Umbilical cord (tissue), 2 donors: ENCODE data around the gene CREB3L2. TPM values are rescaled to one million over a fixed set of nuclear protein-coding genes. Genes with fewer than 3 reads are reported as not detected.

Experiments
- DNase-seq: peaks from one replicate; pipeline ENCODE4 v3.0.0-alpha.2; 2015; ENCODE audit warnings: low spot score
- total RNA-seq: library from RNA; depleted of rRNA; stranded (reverse); fragments of >200 nt; gene quantifications from one replicate; pipeline ENCODE4 v1.2.3, GENCODE V29; 2014; ENCODE audit warnings: low replicate concordance; ENCODE audit not compliant: insufficient read depth

Gene CREB3L2
- total RNA-seq, 1 donor from 2014 or later: 26.5 TPM

GRCh38 chr7:137878333-137878961 lies 123.4 kb downstream of the CREB3L2 start:
- DNase-seq: peak; percentile 98

- DNase-seq: no peak
These were observed 124.7 kb downstream of the CREB3L2 start for GRCh38 chr7:137877027-137877675.

GRCh38 chr7:137875746-137876145 lies 126.1 kb downstream of the CREB3L2 start:
- DNase-seq: no peak

- peak; percentile 87 for DNase-seq
These were observed 127.7 kb downstream of the CREB3L2 start for GRCh38 chr7:137873979-137874777.

GRCh38 chr7:137873524-137873923 lies 128.4 kb downstream of the CREB3L2 start:
- no peak for DNase-seq

- DNase-seq: no peak
These were observed 130.5 kb downstream of the CREB3L2 start for GRCh38 chr7:137871170-137871915.

GRCh38 chr7:137870684-137871083 lies 131.2 kb downstream of the CREB3L2 start:
- DNase-seq: no peak

GRCh38 chr7:137870078-137870477 lies 131.8 kb downstream of the CREB3L2 start:
- no peak for DNase-seq

- DNase-seq: no peak
These were observed 132.6 kb downstream of the CREB3L2 start for GRCh38 chr7:137869260-137869659.

GRCh38 chr7:137867289-137867688 lies 134.6 kb downstream of the CREB3L2 start:
- no peak for DNase-seq

GRCh38 chr7:137865764-137866163 lies 136.1 kb downstream of the CREB3L2 start:
- no peak for DNase-seq

GRCh38 chr7:137862964-137863363 lies 138.9 kb downstream of the CREB3L2 start:
- no peak for DNase-seq

- no peak for DNase-seq
These were observed 139.5 kb downstream of the CREB3L2 start for GRCh38 chr7:137862358-137862757.

GRCh38 chr7:137860542-137860941 lies 141.3 kb downstream of the CREB3L2 start:
- DNase-seq: no peak

GRCh38 chr7:137853053-137853452 lies 148.8 kb downstream of the CREB3L2 start:
- DNase-seq: no peak

GRCh38 chr7:137852108-137852507 lies 149.8 kb downstream of the CREB3L2 start:
- DNase-seq: no peak

GRCh38 chr7:137850972-137851945 lies 150.6 kb downstream of the CREB3L2 start:
- no peak for DNase-seq

GRCh38 chr7:137850571-137850970 lies 151.3 kb downstream of the CREB3L2 start:
- no peak for DNase-seq

- DNase-seq: no peak
These were observed 153.8 kb downstream of the CREB3L2 start for GRCh38 chr7:137848095-137848494.

GRCh38 chr7:137847568-137848050 lies 154.3 kb downstream of the CREB3L2 start:
- DNase-seq: peak; percentile 59
